WTC11 (cell line): ENCODE results near the gene OSBP2. TPM values are rescaled to one million over a fixed set of nuclear protein-coding genes. Genes with fewer than 3 reads are reported as not detected.

Source experiments
- ATAC-seq: fragments of 200-7000 bp; cut with Tn5 transposase; 2 replicates; pipeline ENCODE4 v1.10.0; 2021; ENCODE audit warnings: mild to moderate bottlenecking, moderate library complexity
- CTCF ChIA-PET: fragments of 300-600 bp; sonication (Branson Sonifier 250); formaldehyde crosslinking; loops from one replicate; lab custom pipeline; 2021; ENCODE audit warnings: antibody characterized with exemption; lab: Charles Lee
- POLR2A ChIA-PET: fragments of 350-600 bp; sonication (Branson Sonifier 250); formaldehyde crosslinking; loops from one replicate; lab custom pipeline; 2021; ENCODE audit warnings: antibody characterized with exemption; lab: Charles Lee
- DNase-seq: peaks from one replicate; pipeline ENCODE4 v3.0.0; 2021; ENCODE audit warnings: low spot score
- H3K27ac Mint-ChIP-seq: 2 replicates; pipeline ENCODE4 v1.8.0; 2021; ENCODE audit warnings: mixed read lengths
- H3K27me3 Mint-ChIP-seq: 2 replicates; pipeline ENCODE4 v1.8.0; 2021; ENCODE audit warnings: low read depth, mild to moderate bottlenecking, moderate library complexity, mixed read lengths
- H3K36me3 Mint-ChIP-seq: 2 replicates; pipeline ENCODE4 v1.8.0; 2021; ENCODE audit warnings: mixed read lengths
- H3K4me1 Mint-ChIP-seq: 2 replicates; pipeline ENCODE4 v1.8.0; 2022; ENCODE audit warnings: mixed read lengths
- H3K4me3 Mint-ChIP-seq: 2 replicates; pipeline ENCODE4 v1.8.0; 2021; ENCODE audit warnings: mild to moderate bottlenecking, moderate library complexity, mixed read lengths
- H3K9me3 Mint-ChIP-seq: 2 replicates; pipeline ENCODE4 v1.8.0; 2021; ENCODE audit warnings: mixed read lengths
- AR ChIP-seq: fragments of 250-450 bp; sonication (Bioruptor Pico); IDR thresholded peaks from 2 replicates; pipeline ENCODE4 v1.9.0; 2021; ENCODE audit warnings: mild to moderate bottlenecking
- CDX4 ChIP-seq: fragments of 250-450 bp; sonication (Bioruptor Pico); IDR thresholded peaks from 2 replicates; pipeline ENCODE4 v1.9.0; 2021; ENCODE audit warnings: moderate library complexity, mild to moderate bottlenecking, inconsistent platforms, borderline replicate concordance
- CREB1 ChIP-seq: sonication (generic); formaldehyde crosslinking; IDR thresholded peaks from 2 replicates; pipeline ENCODE4 v1.8.0; 2023; ENCODE audit warnings: mild to moderate bottlenecking, missing genetic modification reagents
- CTCF ChIP-seq: fragments of 200-600 bp; IDR thresholded peaks from 2 replicates; pipeline ENCODE4 v1.8.0; 2022; ENCODE audit warnings: antibody characterized with exemption
- E2F4 ChIP-seq: sonication (generic); formaldehyde crosslinking; IDR thresholded peaks from 2 replicates; pipeline ENCODE4 v1.8.1; 2022; ENCODE audit warnings: low read depth, mild to moderate bottlenecking, moderate library complexity, missing genetic modification reagents, borderline replicate concordance
- ELF4 ChIP-seq: sonication (generic); formaldehyde crosslinking; IDR thresholded peaks from 2 replicates; pipeline ENCODE4 v1.8.1; 2022; ENCODE audit warnings: low read depth, mild to moderate bottlenecking, moderate library complexity, missing genetic modification reagents
- EMX1 ChIP-seq: fragments of 250-450 bp; sonication (Bioruptor Pico); IDR thresholded peaks from 2 replicates; pipeline ENCODE4 v1.8.0; 2021; ENCODE audit warnings: mild to moderate bottlenecking
- ERG ChIP-seq: fragments of 250-450 bp; sonication (Bioruptor Pico); IDR thresholded peaks from 2 replicates; pipeline ENCODE4 v1.8.0; 2021; ENCODE audit warnings: mild to moderate bottlenecking
- ETV6 ChIP-seq: sonication (generic); formaldehyde crosslinking; IDR thresholded peaks from 2 replicates; pipeline ENCODE4 v1.8.1; 2022; ENCODE audit warnings: mild to moderate bottlenecking, missing genetic modification reagents
- JAZF1 ChIP-seq: fragments of 250-450 bp; sonication (Bioruptor Pico); IDR thresholded peaks from 2 replicates; pipeline ENCODE4 v1.9.0; 2021; ENCODE audit warnings: moderate library complexity, mild to moderate bottlenecking, inconsistent platforms
- KAT7 ChIP-seq: sonication (generic); formaldehyde crosslinking; IDR thresholded peaks from 2 replicates; pipeline ENCODE4 v1.8.1; 2023; ENCODE audit warnings: missing genetic modification reagents, mild to moderate bottlenecking, borderline replicate concordance
- MLX ChIP-seq: sonication (generic); formaldehyde crosslinking; IDR thresholded peaks from 2 replicates; pipeline ENCODE4 v1.8.1; 2023; ENCODE audit warnings: mild to moderate bottlenecking, missing genetic modification reagents, moderate library complexity
- MXD4 ChIP-seq: fragments of 250-450 bp; sonication (Bioruptor Pico); IDR thresholded peaks from 2 replicates; pipeline ENCODE4 v1.8.0; 2021; ENCODE audit warnings: mild to moderate bottlenecking, moderate library complexity, borderline replicate concordance
- NFE2L1 ChIP-seq: sonication (generic); formaldehyde crosslinking; IDR thresholded peaks from 2 replicates; pipeline ENCODE4 v1.8.1; 2023; ENCODE audit warnings: missing genetic modification reagents
- NR1H2 ChIP-seq: sonication (generic); formaldehyde crosslinking; IDR thresholded peaks from 2 replicates; pipeline ENCODE4 v1.9.0; 2021; ENCODE audit warnings: mild to moderate bottlenecking, moderate library complexity, missing genetic modification reagents
- NR2C2 ChIP-seq: sonication (generic); formaldehyde crosslinking; IDR thresholded peaks from 2 replicates; pipeline ENCODE4 v1.8.0; 2022; ENCODE audit warnings: mild to moderate bottlenecking, missing genetic modification reagents
- NR3C1 ChIP-seq: sonication (generic); formaldehyde crosslinking; conservative IDR thresholded peaks from 2 replicates; pipeline ENCODE4 v1.8.1; 2023; ENCODE audit warnings: low read depth, mild to moderate bottlenecking, missing genetic modification reagents
- RORB ChIP-seq: fragments of 250-450 bp; sonication (Bioruptor Pico); IDR thresholded peaks from 2 replicates; pipeline ENCODE4 v1.9.0; 2021; ENCODE audit warnings: mild to moderate bottlenecking
- SMAD4 ChIP-seq: sonication (generic); formaldehyde crosslinking; IDR thresholded peaks from 2 replicates; pipeline ENCODE4 v1.8.0; 2022; ENCODE audit warnings: mild to moderate bottlenecking, missing genetic modification reagents
- SOX15 ChIP-seq: fragments of 250-450 bp; sonication (Bioruptor Pico); IDR thresholded peaks from 2 replicates; pipeline ENCODE4 v1.9.0; 2021; ENCODE audit warnings: mild to moderate bottlenecking
- SP1 ChIP-seq: sonication (generic); formaldehyde crosslinking; conservative IDR thresholded peaks from 2 replicates; pipeline ENCODE4 v1.8.1; 2022; ENCODE audit warnings: missing genetic modification reagents
- STAT6 ChIP-seq: sonication (generic); formaldehyde crosslinking; conservative IDR thresholded peaks from 2 replicates; pipeline ENCODE4 v1.8.1; 2023; ENCODE audit warnings: mild to moderate bottlenecking, low read depth, missing genetic modification reagents, moderate library complexity
- TEAD4 ChIP-seq: sonication (generic); formaldehyde crosslinking; IDR thresholded peaks from 2 replicates; pipeline ENCODE4 v1.8.0; 2022; ENCODE audit warnings: mild to moderate bottlenecking, missing genetic modification reagents
- ZNF317 ChIP-seq: sonication (generic); formaldehyde crosslinking; IDR thresholded peaks from 2 replicates; pipeline ENCODE4 v1.8.1; 2023; ENCODE audit warnings: low read depth, mild to moderate bottlenecking, moderate library complexity, missing genetic modification reagents, borderline replicate concordance
- total RNA-seq: library from RNA; stranded (reverse); gene quantifications from 3 replicates; pipeline ENCODE4 v1.2.3, GENCODE V29; 2021

The OSBP2 gene
- total RNA-seq, 1 experiment from 2014 or later, result 4.1 TPM

GRCh38 chr22:30803679-30804078 is 109.0 kb downstream of the OSBP2 start:
- no peak overlapping the region; the same call in 1 of the 2 replicates for H3K4me3 Mint-ChIP-seq
- no peak for ATAC-seq
- H3K9me3 Mint-ChIP-seq, result no peaks in the 10 kb centered on the region
- H3K27ac Mint-ChIP-seq, result no peak overlapping the region
- peaks cover 26% of the 10 kb centered on the region for H3K4me1 Mint-ChIP-seq
- POLR2A ChIA-PET, result no interaction called here
- CTCF ChIA-PET, result interaction anchor here (0.9 to 2.7 kb wide), 12 partner anchors 11 to 304 kb away, joined by 3 to 15 read pairs (median 6); partner anchors contain the start of gene SELENOM
- no peak for DNase-seq
- H3K36me3 Mint-ChIP-seq, result no peaks in the 10 kb centered on the region
- peaks cover 54% of the 10 kb centered on the region for H3K27me3 Mint-ChIP-seq
- no peak for TF ChIP-seq E2F4
- no peak for TF ChIP-seq ETV6
- no peak for TF ChIP-seq AR
- no peak for TF ChIP-seq NR1H2
- TF ChIP-seq JAZF1 (CRISPR knock-in tag), result no peak
- no peak for TF ChIP-seq CDX4 (CRISPR knock-in tag)
- no peak for TF ChIP-seq SMAD4 (CRISPR knock-in tag)
- no peak for TF ChIP-seq CTCF
- no peak for TF ChIP-seq RORB
- TF ChIP-seq NR3C1 (CRISPR knock-in tag), result no peak
- TF ChIP-seq EMX1 (CRISPR knock-in tag), result no peak
- TF ChIP-seq CREB1 (CRISPR knock-in tag), result no peak
- TF ChIP-seq NFE2L1 (CRISPR knock-in tag), result no peak
- no peak for TF ChIP-seq MXD4 (CRISPR knock-in tag)
- TF ChIP-seq NR2C2 (CRISPR knock-in tag), result no peak
- TF ChIP-seq, all 79 proteins: peak for 0

- ATAC-seq (no peak), DNase-seq (no peak)
- Mint-ChIP-seq H3K4me3 (no peak overlapping the region), H3K9me3 (no peaks in the 10 kb centered on the region), H3K4me1 (peaks cover 26% of the 10 kb centered on the region), H3K27me3 (peaks cover 49% of the 10 kb centered on the region), H3K36me3 (no peaks in the 10 kb centered on the region), H3K27ac (no peak overlapping the region)
- POLR2A ChIA-PET, result no interaction called here
- CTCF ChIA-PET, result interaction anchor here (2.7 kb wide), 1 partner anchor 12 kb away, joined by 10 read pairs; no protein-coding TSS in a partner anchor
- TF ChIP-seq MLX (CRISPR knock-in tag) (no peak), ERG (CRISPR knock-in tag) (no peak), CTCF (no peak), TEAD4 (CRISPR knock-in tag) (no peak), SP1 (CRISPR knock-in tag) (no peak), ZNF317 (no peak), ELF4 (CRISPR knock-in tag) (no peak), SOX15 (no peak), STAT6 (CRISPR knock-in tag) (no peak), KAT7 (no peak), CREB1 (CRISPR knock-in tag) (no peak)
These were observed 110.0 kb downstream of the OSBP2 start for GRCh38 chr22:30804626-30805025.
